PC-3 (cell line): ENCODE results near the gene CYBA. TPM values are rescaled to one million over a fixed set of nuclear protein-coding genes. Genes with fewer than 3 reads are reported as not detected.

Experiments used
- ATAC-seq: fragments of 200-7000 bp; cut with Tn5 transposase; 2 replicates; pipeline ENCODE4 v1.9.1; 2020; ENCODE audit warnings: mild to moderate bottlenecking, moderate library complexity
- BruUV-seq: library from RNA; stranded (reverse); fragments of 400-500 nt; replicated peaks from 2 replicates; lab custom pipeline; 2021; lab: Mats Ljungman, UMichigan
- CTCF ChIA-PET: fragments of 300-600 bp; sonication (Branson Sonifier 250); formaldehyde crosslinking; loops from one replicate; lab custom pipeline; 2022; ENCODE audit warnings: antibody characterized with exemption; lab: Charles Lee
- POLR2A ChIA-PET: fragments of 300-600 bp; sonication (Branson Sonifier 250); formaldehyde crosslinking; loops from one replicate; lab custom pipeline; 2022; ENCODE audit warnings: antibody characterized with exemption; ENCODE audit not compliant: unreplicated experiment; lab: Charles Lee
- DNase-seq: peaks from one replicate; pipeline ENCODE4 v3.0.0-alpha.2; 2015
- H2AFZ ChIP-seq: fragments of 300-600 bp; sonication (generic); 2 replicates; pipeline ENCODE4 v1.6.0; 2016; ENCODE audit warnings: antibody characterized with exemption, low read length
- H3F3A ChIP-seq: fragments of 300-600 bp; sonication (generic); one replicate; pipeline ENCODE4 v1.6.0; 2017; ENCODE audit warnings: antibody characterized with exemption, low read length, control low read depth, mild to moderate bottlenecking; ENCODE audit not compliant: unreplicated experiment
- H3K27ac ChIP-seq: fragments of 300-600 bp; sonication (generic); 2 replicates; pipeline ENCODE4 v1.5.1; 2016; ENCODE audit warnings: mild to moderate bottlenecking, low read length
- H3K27me3 ChIP-seq: fragments of 300-600 bp; sonication (generic); 2 replicates; pipeline ENCODE4 v1.6.1; 2016; ENCODE audit warnings: low read length, mixed read lengths
- H3K36me3 ChIP-seq: fragments of 300-600 bp; sonication (generic); 2 replicates; pipeline ENCODE4 v1.6.1; 2016; ENCODE audit warnings: low read depth, mixed run types, low read length, mixed read lengths
- H3K4me1 ChIP-seq: fragments of 300-600 bp; sonication (generic); 2 replicates; pipeline ENCODE4 v1.5.1; 2016; ENCODE audit warnings: low read length; ENCODE audit not compliant: insufficient read depth
- H3K4me2 ChIP-seq: fragments of 300-600 bp; sonication (generic); 2 replicates; pipeline ENCODE4 v1.6.0; 2016; ENCODE audit warnings: low read length
- H3K4me3 ChIP-seq: fragments of 300-600 bp; sonication (generic); 2 replicates; pipeline ENCODE4 v1.5.1; 2016; ENCODE audit warnings: mild to moderate bottlenecking, low read length, mixed read lengths
- H3K79me2 ChIP-seq: fragments of 300-600 bp; sonication (generic); 2 replicates; pipeline ENCODE4 v1.6.1; 2017; ENCODE audit warnings: low read length, mixed read lengths
- H3K9ac ChIP-seq: fragments of 300-600 bp; sonication (generic); 2 replicates; pipeline ENCODE4 v1.6.0; 2016; ENCODE audit warnings: mild to moderate bottlenecking, low read length
- H3K9me2 ChIP-seq: fragments of 300-600 bp; sonication (generic); replicated peaks from 2 replicates; pipeline ENCODE4 v1.6.1; 2016; ENCODE audit warnings: mixed run types, low read length, mixed read lengths
- H3K9me3 ChIP-seq: fragments of 300-600 bp; sonication (generic); 2 replicates; pipeline ENCODE4 v1.6.1; 2016; ENCODE audit warnings: low read length, mixed read lengths
- H4K20me1 ChIP-seq: fragments of 300-600 bp; sonication (generic); 2 replicates; pipeline ENCODE4 v1.6.1; 2016; ENCODE audit warnings: low read length, mixed read lengths
- EZH2 ChIP-seq: fragments of 300-600 bp; sonication (generic); IDR thresholded peaks from one replicate; pipeline ENCODE4 v1.6.1; 2017; ENCODE audit warnings: antibody characterized with exemption, mild to moderate bottlenecking, low read length; ENCODE audit not compliant: unreplicated experiment
- EZH2phosphoT487 ChIP-seq: fragments of 300-600 bp; sonication (generic); IDR thresholded peaks from 2 replicates; pipeline ENCODE4 v1.6.1; 2018; ENCODE audit warnings: mild to moderate bottlenecking, antibody characterized with exemption, low read length, borderline replicate concordance
- intact Hi-C: fragments of 100-400 bp; cut with micrococcal nuclease; formaldehyde crosslinking; loops from 2 replicates; pipeline ENCODE4 v1.9.0; 2023
- total RNA-seq: library from RNA; depleted of rRNA; stranded (reverse); fragments of >200 nt; gene quantifications from 2 replicates; pipeline ENCODE4 v1.2.3, GENCODE V29; 2014
- TF ChIP-seq, protein P1 (sequence below): fragments of 300-600 bp; sonication (generic); conservative IDR thresholded peaks from 2 replicates; pipeline ENCODE4 v1.5.1; 2017; ENCODE audit warnings: antibody characterized with exemption, low read depth, mild to moderate bottlenecking, low read length

CYBA gene
- total RNA-seq, 1 experiment from 2014 or later = not detected

GRCh38 chr16:88645941-88646340, 4.9 kb downstream of the CYBA start:
- Histone ChIP-seq H3K4me1 (no peaks in the 10 kb centered on the region), H3K27ac (no peak overlapping the region), H3K9me3 (no peaks in the 10 kb centered on the region), H3K4me2 (no peak overlapping the region), H3K4me3 (no peak overlapping the region), H4K20me1 (no peaks in the 10 kb centered on the region), H3K27me3 (no peaks in the 10 kb centered on the region), H2AFZ (no peak overlapping the region), H3K9me2 (no peaks in the 10 kb centered on the region), H3K36me3 (no peaks in the 10 kb centered on the region), H3K79me2 (no peaks in the 10 kb centered on the region), H3F3A (no peaks in the 10 kb centered on the region), H3K9ac (no peak overlapping the region)
- BruUV-seq = no TSS peak
- ATAC-seq (no peak), DNase-seq (no peak)
- intact Hi-C loops = no loop called here
- CTCF ChIA-PET = no interaction called here
- TF ChIP-seq EZH2phosphoT487 = no peak
- no peak for TF ChIP-seq EZH2
- TF ChIP-seq, protein P1, sequence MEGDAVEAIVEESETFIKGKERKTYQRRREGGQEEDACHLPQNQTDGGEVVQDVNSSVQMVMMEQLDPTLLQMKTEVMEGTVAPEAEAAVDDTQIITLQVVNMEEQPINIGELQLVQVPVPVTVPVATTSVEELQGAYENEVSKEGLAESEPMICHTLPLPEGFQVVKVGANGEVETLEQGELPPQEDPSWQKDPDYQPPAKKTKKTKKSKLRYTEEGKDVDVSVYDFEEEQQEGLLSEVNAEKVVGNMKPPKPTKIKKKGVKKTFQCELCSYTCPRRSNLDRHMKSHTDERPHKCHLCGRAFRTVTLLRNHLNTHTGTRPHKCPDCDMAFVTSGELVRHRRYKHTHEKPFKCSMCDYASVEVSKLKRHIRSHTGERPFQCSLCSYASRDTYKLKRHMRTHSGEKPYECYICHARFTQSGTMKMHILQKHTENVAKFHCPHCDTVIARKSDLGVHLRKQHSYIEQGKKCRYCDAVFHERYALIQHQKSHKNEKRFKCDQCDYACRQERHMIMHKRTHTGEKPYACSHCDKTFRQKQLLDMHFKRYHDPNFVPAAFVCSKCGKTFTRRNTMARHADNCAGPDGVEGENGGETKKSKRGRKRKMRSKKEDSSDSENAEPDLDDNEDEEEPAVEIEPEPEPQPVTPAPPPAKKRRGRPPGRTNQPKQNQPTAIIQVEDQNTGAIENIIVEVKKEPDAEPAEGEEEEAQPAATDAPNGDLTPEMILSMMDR = no peak
- POLR2A ChIA-PET = no interaction called here

DNA sequence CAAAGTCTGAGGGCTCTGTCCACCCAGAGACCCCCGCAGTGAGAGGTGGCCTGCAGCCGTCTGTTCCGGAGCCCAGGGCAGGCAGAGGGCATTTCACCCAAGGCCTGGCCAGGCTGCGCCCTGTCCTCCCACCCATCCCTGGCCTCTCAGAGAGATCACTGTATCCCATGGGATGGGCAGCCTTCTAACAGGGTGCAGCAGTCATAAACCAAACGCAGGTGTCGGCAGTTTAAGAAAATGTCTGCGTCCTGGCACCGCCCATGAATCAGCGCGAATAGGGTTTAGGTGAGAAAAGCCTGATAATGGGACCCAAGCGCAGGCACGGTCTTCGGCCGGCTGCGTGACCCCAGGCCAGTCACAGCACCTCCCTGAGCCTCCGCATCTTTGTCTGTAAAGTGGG, 5.4 kb downstream of the CYBA start:
- TF ChIP-seq EZH2 (no peak), EZH2phosphoT487 (no peak)
- TF ChIP-seq, protein P1 = no peak
- Histone ChIP-seq H3K27ac (no peak overlapping the region), H3K9ac (no peak overlapping the region), H3F3A (no peaks in the 10 kb centered on the region), H3K27me3 (no peaks in the 10 kb centered on the region), H3K79me2 (no peaks in the 10 kb centered on the region), H3K4me3 (no peak overlapping the region), H3K9me2 (no peaks in the 10 kb centered on the region), H3K4me2 (no peak overlapping the region), H3K9me3 (no peaks in the 10 kb centered on the region), H2AFZ (no peak overlapping the region), H3K36me3 (no peaks in the 10 kb centered on the region), H4K20me1 (no peaks in the 10 kb centered on the region), H3K4me1 (no peaks in the 10 kb centered on the region)
- no TSS peak for BruUV-seq
- DNase-seq (no peak), ATAC-seq (no peak)
- intact Hi-C loops = no loop called here
- ChIA-PET CTCF (no interaction called here), POLR2A (no interaction called here)

- no peaks in the 10 kb centered on the region for H3K9me3 ChIP-seq
- no peak overlapping the region for H3K27ac ChIP-seq
- no peak overlapping the region for H2AFZ ChIP-seq
- BruUV-seq = no TSS peak
- H3K79me2 ChIP-seq = no peaks in the 10 kb centered on the region
- POLR2A ChIA-PET = no interaction called here
- TF ChIP-seq, protein P1 = no peak
- TF ChIP-seq EZH2 (no peak), EZH2phosphoT487 (no peak)
- H3K4me1 ChIP-seq = 0 out of 2 replicates have a peak, but pooled peaks cover under 1% of the 10 kb centered on the region
- no peak for ATAC-seq
- no peaks in the 10 kb centered on the region for H3F3A ChIP-seq
- intact Hi-C loops = no loop called here
- no peaks in the 10 kb centered on the region for H3K9me2 ChIP-seq
- H3K4me3 ChIP-seq = no peak overlapping the region
- no peak overlapping the region for H3K4me2 ChIP-seq
- DNase-seq = no peak
- no peaks in the 10 kb centered on the region for H3K36me3 ChIP-seq
- H3K9ac ChIP-seq = no peak overlapping the region
- no peaks in the 10 kb centered on the region for H3K27me3 ChIP-seq
- H4K20me1 ChIP-seq = no peaks in the 10 kb centered on the region
- CTCF ChIA-PET = no interaction called here
These were observed 7.3 kb downstream of the CYBA start for GRCh38 chr16:88643644-88643932.
